Pericardium fibroblast (primary cell): Measurements from ENCODE around the gene COX7B2. TPM values are rescaled to one million over a fixed set of nuclear protein-coding genes. Genes with fewer than 3 reads are reported as not detected.

Experiments
- total RNA-seq: library from RNA; depleted of rRNA; stranded (reverse); fragments of >200 nt; gene quantifications from 2 replicates; pipeline ENCODE4 v1.2.3, GENCODE V29; 2015

Gene COX7B2
- not detected in 2 replicates for total RNA-seq

GRCh38 chr4:46909078-46909477 lies at the start of gene COX7B2:
COX7B2 (minus strand) TSS chr4:46909245; CDS start chr4:46735192, 174,053 bp downstream.

Other genes with a start within 250 kb of the COX7B2 start
- gene GABRA4, start 84.3 kb upstream of the COX7B2 start, total RNA-seq: not detected in 2 replicates
- gene GABRB1, start 122.3 kb upstream of the COX7B2 start, total RNA-seq: not detected in 2 replicates